ENCODE data around the gene UGT2A3.
"Not testable (repeated sequence)": the region's sequence is repeated elsewhere in the genome, so short reads cannot be mapped to it uniquely, and the experiment has no call there.

The UGT2A3 gene

DNA sequence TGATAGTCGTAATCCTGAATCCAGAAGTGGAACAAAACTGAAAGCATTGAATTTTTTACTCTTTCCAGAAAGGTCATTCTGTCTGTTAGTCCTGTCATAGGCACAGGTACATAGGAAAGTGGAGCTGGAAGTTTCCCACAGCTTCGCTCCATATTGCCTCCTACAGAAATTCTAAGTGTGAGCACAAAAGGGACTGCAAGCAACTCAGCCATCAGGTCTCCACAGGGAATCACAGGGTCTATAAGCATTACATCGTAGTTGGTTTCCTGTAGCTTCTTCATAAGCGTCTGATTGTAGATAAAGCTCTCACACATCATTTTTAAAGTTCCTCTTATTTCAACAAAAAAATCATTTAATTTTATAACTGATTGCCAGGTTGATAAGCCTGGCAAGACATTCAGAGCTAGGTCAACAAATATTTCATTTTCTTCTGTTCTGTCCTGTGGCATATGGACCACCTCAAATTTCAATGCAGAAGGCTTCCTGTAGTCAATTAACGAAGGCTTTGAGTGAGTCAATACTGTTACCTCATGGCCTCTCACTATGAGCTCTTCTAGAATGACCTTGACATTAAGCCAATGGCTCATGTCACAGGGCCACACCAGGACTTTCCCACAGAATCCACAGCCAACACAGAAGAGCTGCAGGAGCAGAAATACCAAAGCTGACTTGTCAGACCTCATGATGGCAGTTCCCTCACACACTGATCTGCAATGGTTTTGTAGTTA lies at the start of gene UGT2A3:
TSS of gene UGT2A3 (minus strand) at position 727 of the 728 bp plus-strand sequence. CDS start at position 683, 44 bp downstream.
- DNase-seq (no peak), ATAC-seq (no peak)

GRCh38 chr4:68997040-68997439 lies 45.4 kb upstream of the UGT2A3 start:
- DNase-seq (no peak), ATAC-seq (no peak)

GRCh38 chr4:68995292-68995691 lies 43.7 kb upstream of the UGT2A3 start:
- no peak for ATAC-seq
- DNase-seq = no peak

GRCh38 chr4:68987007-68987406 lies 35.4 kb upstream of the UGT2A3 start:
- ATAC-seq (no peak), DNase-seq (no peak)

DNA sequence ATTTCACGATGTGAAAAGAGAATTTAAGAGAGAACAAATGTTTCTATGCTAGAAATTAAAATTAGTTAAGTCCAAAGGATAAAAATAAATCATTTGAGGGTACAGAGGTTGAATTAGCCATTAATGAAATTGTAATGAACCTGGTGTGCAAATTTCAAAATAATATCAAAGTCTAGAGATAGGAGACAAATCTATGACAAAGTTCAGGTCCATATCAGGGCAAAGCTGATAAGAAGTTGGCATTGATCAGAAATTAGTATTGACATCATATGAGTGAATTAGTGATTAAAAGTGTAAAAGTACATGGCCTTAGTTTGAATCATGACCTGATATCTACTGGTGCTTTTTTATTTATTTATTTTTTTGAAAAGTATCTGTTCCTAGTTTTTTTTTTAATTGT lies 33.8 kb upstream of the UGT2A3 start:
- ATAC-seq (no peak), DNase-seq (no peak)

DNA sequence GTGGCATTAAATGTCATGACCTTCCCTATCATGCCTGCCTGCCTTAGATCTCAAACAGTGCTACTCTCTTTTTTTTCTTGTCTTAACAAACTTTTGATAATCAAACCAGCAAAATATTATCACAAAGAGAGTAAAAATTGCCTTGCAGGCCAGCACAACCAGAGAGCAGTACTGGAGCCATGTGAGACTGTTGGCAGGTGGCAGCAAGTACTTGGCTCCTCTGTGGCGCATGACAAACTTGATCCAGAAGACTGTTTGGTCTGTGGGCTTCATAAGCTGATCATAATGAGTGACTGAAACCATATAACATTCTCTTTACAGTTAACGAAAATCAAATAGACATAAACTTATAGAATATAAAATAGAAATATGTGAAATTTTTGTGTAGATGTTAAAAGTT lies 33.3 kb upstream of the UGT2A3 start:
- DNase-seq (no peak), ATAC-seq (no peak)

GRCh38 chr4:68963374-68963773 lies 11.8 kb upstream of the UGT2A3 start:
- ATAC-seq (no peak), DNase-seq (no peak)

DNA sequence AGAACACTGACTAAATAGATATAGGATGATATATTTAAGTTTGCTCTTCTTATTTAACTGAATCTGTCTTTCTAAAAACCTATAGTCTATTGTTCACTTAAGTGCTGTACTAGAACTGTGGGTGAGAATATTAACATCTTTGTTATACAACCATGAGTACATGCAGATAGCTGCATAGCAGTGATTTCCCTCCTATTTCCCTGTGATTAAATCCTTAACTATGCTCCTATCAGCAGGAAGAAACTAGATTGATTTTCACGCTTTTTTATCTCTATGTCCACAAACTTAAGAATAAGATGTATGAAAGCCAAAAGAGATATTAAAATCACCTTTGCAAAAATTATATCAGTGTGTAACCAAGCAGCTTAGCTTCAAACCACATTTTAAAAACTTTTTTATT lies 11.3 kb upstream of the UGT2A3 start:
- ATAC-seq (no peak), DNase-seq (no peak)

GRCh38 chr4:68960294-68961163 lies 8.9 kb upstream of the UGT2A3 start:
- ATAC-seq = no peak
- DNase-seq = no peak

- not testable (repeated sequence) for ATAC-seq, DNase-seq
These were observed 7.5 kb upstream of the UGT2A3 start for GRCh38 chr4:68959085-68959484.

DNA sequence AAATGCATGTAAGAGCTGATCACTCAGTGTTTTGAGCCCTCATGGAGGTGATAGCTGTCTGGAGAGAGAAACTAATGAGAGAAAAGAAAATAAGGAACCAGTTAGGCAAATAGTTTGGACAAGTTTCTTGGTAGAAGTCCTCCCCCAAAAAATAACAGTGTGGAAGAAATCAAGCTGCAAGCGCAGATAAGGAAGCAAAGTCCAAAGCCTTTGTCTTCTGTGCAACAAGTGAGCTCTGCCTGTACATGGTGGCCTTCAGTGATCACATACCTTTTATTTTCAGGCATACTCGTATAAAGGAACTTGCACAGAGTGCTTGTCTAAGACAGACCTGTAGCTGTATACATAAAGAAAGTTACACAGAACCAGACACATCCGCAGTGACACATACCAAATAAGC lies 2.5 kb upstream of the UGT2A3 start:
- ATAC-seq = no peak
- DNase-seq = no peak

DNA sequence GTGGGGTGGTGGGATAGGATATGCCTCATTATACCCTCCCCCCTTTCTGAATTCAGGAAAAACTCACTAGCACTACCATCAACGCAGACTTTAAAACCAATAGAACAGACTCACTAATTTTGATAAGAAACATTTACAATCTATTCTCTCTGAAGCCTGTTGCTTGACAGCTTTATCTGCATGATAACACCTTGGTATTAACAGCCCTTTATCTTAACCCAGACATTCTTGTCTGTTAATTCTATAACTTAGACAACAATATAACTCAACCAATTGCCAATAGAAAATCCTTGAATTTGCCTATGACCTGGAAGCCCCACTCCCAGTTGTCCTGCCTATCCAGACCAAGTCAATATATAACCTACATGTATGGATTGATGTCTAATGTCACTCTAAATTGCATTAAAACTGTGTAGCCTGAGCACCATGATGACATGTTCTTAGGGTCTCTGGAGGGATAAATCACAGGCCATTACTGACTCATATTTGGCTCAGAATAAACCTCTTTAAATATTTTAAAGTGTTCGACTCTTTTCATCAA lies 1.5 kb upstream of the UGT2A3 start:
- no peak for ATAC-seq
- DNase-seq = no peak

DNA sequence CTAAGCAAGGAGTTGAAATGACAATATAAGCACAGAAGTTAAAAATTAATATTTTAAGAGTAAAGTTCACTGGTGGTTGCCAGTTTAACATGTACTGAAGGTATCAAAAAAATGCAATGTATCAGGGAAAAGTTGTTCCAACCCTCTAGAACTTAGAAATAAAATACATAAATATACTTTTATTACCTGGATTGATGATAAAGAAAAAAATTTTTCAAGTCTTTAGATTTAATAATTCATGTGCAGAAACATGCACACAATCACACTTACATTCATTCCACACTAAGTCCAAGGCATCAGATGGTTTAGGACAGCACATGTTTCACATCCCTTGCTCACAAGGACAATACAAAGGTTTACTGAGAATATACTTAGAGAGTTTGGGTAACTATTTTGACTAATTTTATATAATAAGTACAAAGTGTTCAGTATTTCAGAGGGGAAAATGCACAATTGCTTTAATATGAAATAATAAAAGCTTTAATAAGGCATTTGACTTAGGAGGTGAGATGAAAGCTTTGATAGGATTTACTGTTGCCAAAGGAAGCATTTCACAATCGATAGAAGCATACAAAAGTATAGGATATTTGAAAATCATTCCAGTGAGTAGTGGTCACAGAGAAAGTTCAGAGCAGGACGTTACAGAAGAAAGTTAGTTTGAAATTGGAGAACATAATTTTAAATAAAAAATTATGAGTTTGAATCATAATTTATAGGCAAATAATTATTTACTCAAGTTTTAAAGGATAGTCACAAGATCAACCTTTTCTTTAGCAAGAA lies 392 bp upstream of the UGT2A3 start:
- no peak for DNase-seq
- no peak for ATAC-seq

DNA sequence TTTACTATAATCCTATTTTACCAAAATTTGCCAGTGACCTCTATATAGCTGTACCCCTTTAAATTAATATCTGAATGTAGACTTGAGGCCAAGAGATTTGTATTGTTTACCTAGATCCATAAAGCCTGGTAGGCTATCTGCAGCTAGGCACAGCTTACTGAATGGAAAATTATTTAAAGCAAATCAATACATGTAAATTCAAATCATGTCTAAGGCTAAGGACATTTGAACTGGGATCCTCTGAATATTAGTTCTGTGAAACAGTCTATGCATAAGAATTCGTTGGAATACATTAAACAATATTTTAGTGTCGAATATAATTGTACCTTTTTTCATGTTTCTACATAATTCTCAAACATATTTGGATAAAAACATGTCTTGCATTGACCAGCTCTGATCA lies 1.6 kb downstream of the UGT2A3 start:
- ATAC-seq (no peak), DNase-seq (no peak)

GRCh38 chr4:68948985-68949384 lies 2.6 kb downstream of the UGT2A3 start:
- ATAC-seq (no peak), DNase-seq (no peak)

GRCh38 chr4:68948044-68948743 lies 3.4 kb downstream of the UGT2A3 start:
- ATAC-seq = no peak
- no peak for DNase-seq

DNA sequence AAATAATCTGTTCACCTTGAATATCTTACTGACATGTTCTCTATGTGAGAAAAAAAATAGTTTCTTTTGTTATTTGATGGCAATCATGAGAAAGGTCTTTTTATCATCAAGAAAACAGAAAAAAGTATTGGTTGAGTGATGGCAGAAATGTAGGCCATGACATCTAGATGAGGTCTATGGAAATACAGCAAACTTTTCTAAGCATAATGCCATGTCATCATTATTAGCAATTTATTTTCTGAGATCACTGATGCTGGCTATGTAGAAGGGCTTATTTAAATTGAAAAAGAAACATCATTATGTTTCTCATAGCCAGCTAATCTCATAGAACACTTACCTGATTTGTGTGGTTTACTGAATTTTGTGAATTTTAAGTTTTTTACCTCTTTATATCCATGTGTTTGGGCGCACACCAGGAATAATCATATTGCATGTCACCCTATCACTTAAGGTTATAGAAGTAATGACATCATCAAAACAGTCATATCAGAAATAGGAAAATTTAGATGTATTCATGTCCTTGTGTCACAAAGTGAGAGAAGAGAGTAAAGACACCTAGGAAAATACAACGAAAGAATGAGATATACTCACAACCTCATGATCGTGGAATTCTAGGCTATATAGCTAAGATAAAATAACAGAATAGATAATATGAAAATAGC lies 22.4 kb downstream of the UGT2A3 start:
- ATAC-seq = no peak
- no peak for DNase-seq

GRCh38 chr4:68927165-68927564 lies 24.4 kb downstream of the UGT2A3 start:
- no peak for ATAC-seq
- no peak for DNase-seq

GRCh38 chr4:68922202-68922601 lies 29.4 kb downstream of the UGT2A3 start:
- not testable (repeated sequence) for ATAC-seq, DNase-seq

- no peak for DNase-seq
- no peak for ATAC-seq
These were observed 30.6 kb downstream of the UGT2A3 start for GRCh38 chr4:68921051-68921450.

DNA sequence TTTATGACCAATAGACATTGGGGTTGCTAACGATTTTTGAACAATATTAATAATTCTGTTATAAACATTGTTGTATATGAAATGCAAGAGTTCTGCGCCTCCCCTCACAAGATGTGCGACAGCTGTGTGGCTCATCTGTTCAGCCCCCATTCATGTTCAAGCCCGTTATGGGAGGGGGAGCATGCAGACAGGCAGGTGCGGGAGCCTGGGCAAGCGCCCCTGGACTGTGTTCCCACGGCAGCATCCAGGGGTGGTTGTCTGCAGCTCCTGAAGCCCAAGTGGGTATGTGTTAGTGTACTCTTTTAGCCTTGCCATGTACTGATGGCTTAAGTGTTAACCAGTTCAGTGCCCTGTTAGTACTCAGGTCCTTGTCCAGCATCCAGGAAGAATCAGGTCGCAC lies 34.6 kb downstream of the UGT2A3 start:
- DNase-seq (no peak), ATAC-seq (no peak)
